Measurements from ENCODE around the gene MRTFB. TPM values are rescaled to one million over a fixed set of nuclear protein-coding genes. Genes with fewer than 3 reads are reported as not detected.

MRTFB gene
- total and polyA plus RNA-seq, 2 of the 13 experiments (the other 11 are each of a cell fraction or from before 2014, with no cell fraction given): 11.4 to 14.0 TPM

- Histone ChIP-seq H3K27ac (ENCODE audit: extremely low read length, insufficient read depth, low read length) (no peak overlapping the region), H3K27me3 (ENCODE audit: control insufficient read depth in 1 of 2, insufficient read depth in 2 of 2, low read length in 2 of 2) (no peaks in the 10 kb centered on the region; a peak in 1 of 5 replicates), H3K4me1 (ENCODE audit: insufficient read depth, low read length) (peaks cover 30% of the 10 kb centered on the region), H2AFZ (ENCODE audit: low read length) (no peak overlapping the region), H3K9ac (ENCODE audit: insufficient read depth, low read depth, low read length) (peak overlapping the region; percentile 14; the same call in 1 of the 2 replicates), H3K4me2 (ENCODE audit: low read depth, low read length) (peak overlapping the region; percentile 75), H3K36me3 (replicated peaks in 1 of 2; ENCODE audit: control insufficient read depth in 1 of 2, insufficient read depth in 2 of 2, low read length in 2 of 2) (no peaks in the 10 kb centered on the region), H3K79me2 (ENCODE audit: insufficient read depth, low read length) (no peaks in the 10 kb centered on the region), H3K4me3 (replicated peaks in 1 of 3; ENCODE audit: insufficient read depth in 1 of 3, low read depth in 2 of 3, low read length in 3 of 3) (peak overlapping the region; percentile 48 to 94 (median 77)), H3K9me3 (ENCODE audit: low read length) (peaks cover 16% of the 10 kb centered on the region), H4K20me1 (ENCODE audit: insufficient read depth, low read length) (no peaks in the 10 kb centered on the region)
- BruUV-seq (replicated peaks): no TSS peak
- ChIA-PET CTCF (ENCODE audit: low intra/inter-chr PET ratio, low total read pairs) (interaction anchor here (1.2 kb wide), 1 partner anchor 243 kb away, joined by 3 read pairs; no protein-coding TSS in a partner anchor), POLR2A (interaction anchor here (0.7 to 2.5 kb wide), 16 partner anchors 9 to 367 kb away, joined by 3 to 16 read pairs (median 6); partner anchors contain the start of gene ERCC4)
- intact Hi-C loops (cut with micrococcal nuclease; ENCODE audit: unreplicated experiment) (loop anchor here (5.0 to 10.0 kb wide), 2 partner anchors 39 to 212 kb away; partner anchors contain the start of gene MRTFB), in situ Hi-C loops (cut with HindIII; ENCODE audit: extremely low pct_ligation_motif_present, low pct_unique_long_range_greater_than_20kb) (loop anchor here (5.0 kb wide), 1 partner anchor 364 kb away; the partner anchor contains the start of gene ERCC4)
- no peak for FAIRE-seq
- WGBS (ENCODE audit: low lambda C conversion rate): 43% methylated on average over 31 of the region's 31 CpGs
- DNase-seq (ENCODE audit: low spot score): no peak
- no peak for ATAC-seq
- TF ChIP-seq ADNP (CRISPR knock-in tag; IDR thresholded peaks at IDR 0.05): peak; percentile 99
- no peak for TF ChIP-seq ZNF577 (CRISPR knock-in tag; IDR thresholded peaks at IDR 0.05; ENCODE audit: borderline replicate concordance, low read depth)
- 0 out of 2 replicates have a peak, but pooled peaks have one; percentile 45 for TF ChIP-seq THAP7 (CRISPR knock-in tag; IDR thresholded peaks at IDR 0.05)
- 0 out of 2 replicates have a peak, but pooled peaks have one; percentile 6 for TF ChIP-seq EHMT2 (IDR thresholded peaks at IDR 0.05; ENCODE audit: borderline replicate concordance, low read depth, low read length)
- TF ChIP-seq NR2F1 (CRISPR knock-in tag; IDR thresholded peaks at IDR 0.05): 0 out of 4 replicates have a peak, but pooled peaks of 1 of the 2 experiments have one; percentile 15
- TF ChIP-seq BCL3 (CRISPR knock-in tag; IDR thresholded peaks at IDR 0.05): peak; percentile 51; the same call in 1 of the 2 replicates
- TF ChIP-seq IKZF1 (IDR thresholded peaks at IDR 0.05): no peak
- TF ChIP-seq ZNF605 (CRISPR knock-in tag; IDR thresholded peaks at IDR 0.05): peak; percentile 73; the same call in 1 of the 2 replicates
- peak; percentile 50; the same call in 1 of the 2 replicates for TF ChIP-seq ZNF572 (CRISPR knock-in tag; IDR thresholded peaks at IDR 0.05)
- TF ChIP-seq BCLAF1 (IDR thresholded peaks at IDR 0.05): no peak
- TF ChIP-seq CHD4 (IDR thresholded peaks at IDR 0.05; ENCODE audit: borderline replicate concordance, low read length): peak; percentile 100
- TF ChIP-seq RCOR2 (CRISPR knock-in tag; IDR thresholded peaks at IDR 0.05): peak; percentile 70
- TF ChIP-seq CCAR2 (optimal IDR thresholded peaks at IDR 0.05; ENCODE audit: low read depth, low read length): no peak
- TF ChIP-seq NCOR1 (IDR thresholded peaks at IDR 0.05; ENCODE audit: borderline replicate concordance, low read length): no peak; the same call in 1 of the 2 replicates
Observed at GRCh38 chr16:14286368-14287230, 215.5 kb downstream of the MRTFB start.

All from HepG2 (cell line).